ENCODE measurements around the gene TRAPPC3L. TPM values are rescaled to one million over a fixed set of nuclear protein-coding genes. Genes with fewer than 3 reads are reported as not detected.

TRAPPC3L gene
- total RNA-seq, 4 donors from 2014 or later: not detected

DNA sequence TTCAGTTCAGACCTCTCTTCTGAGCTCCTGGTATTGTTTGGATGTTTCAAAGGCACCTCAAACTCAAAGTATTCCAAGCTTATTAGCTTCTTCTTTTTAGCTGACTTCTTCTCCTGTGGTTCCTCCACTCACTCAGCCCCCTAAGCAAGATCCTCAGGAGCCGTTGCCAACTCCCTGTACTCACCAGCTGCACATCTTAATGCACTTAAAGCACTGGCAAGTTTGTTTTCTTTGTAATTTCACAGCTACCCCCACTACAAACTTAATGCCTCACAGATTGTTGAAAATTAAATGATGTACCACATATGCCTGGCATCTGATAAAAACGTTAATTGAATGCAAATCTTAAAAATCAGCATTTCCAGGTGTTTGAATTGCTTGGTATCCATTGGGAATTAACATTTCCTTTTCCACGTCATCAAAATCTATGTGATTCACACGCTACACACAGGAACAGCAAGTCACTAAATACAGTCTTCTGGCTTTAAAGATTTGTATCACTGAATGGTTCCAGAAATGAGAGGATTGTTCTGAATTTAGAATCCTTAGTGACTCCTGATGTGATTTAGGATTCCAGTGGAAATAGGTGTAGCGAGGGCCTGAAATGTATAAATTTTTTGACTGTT, 59.8 kb downstream of the TRAPPC3L start:
- in situ Hi-C loops (cut with MboI; ENCODE audit: low sequenced_read_pairs in 4 of 4): no loop called here
- no peak for DNase-seq
- intact Hi-C loops (cut with DNase I; ENCODE audit: low total_unique reads): no loop called here

DNA sequence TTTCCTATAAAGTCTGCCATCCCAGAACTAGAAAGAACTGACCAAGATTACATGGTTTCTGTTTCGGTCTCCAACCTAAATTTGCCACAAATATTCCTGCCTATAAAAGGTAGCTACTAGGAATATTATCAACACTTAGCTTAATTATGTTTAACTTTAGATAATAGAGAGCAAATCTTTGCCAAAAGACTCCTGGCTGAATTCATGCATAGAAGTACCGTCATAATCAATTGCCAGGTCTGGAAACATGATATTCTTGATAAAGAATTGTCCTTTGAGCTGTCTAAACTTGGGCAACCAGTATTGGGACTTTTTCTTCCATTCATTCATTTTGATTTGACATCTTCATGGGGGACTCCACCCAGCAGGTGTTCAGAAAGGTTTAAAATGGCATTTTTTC, 61.9 kb downstream of the TRAPPC3L start:
- no peak for ATAC-seq
- in situ Hi-C loops (cut with MboI; ENCODE audit: low sequenced_read_pairs in 4 of 4): no loop called here

More for the DNA sequence above, 59.8 kb downstream of the TRAPPC3L start:
- no peak overlapping the region for H3K4me3 ChIP-seq
- H3K27ac ChIP-seq: no peak overlapping the region
- TF ChIP-seq POLR2A (IDR thresholded peaks at IDR 0.05): no peak
- TF ChIP-seq, protein P1, sequence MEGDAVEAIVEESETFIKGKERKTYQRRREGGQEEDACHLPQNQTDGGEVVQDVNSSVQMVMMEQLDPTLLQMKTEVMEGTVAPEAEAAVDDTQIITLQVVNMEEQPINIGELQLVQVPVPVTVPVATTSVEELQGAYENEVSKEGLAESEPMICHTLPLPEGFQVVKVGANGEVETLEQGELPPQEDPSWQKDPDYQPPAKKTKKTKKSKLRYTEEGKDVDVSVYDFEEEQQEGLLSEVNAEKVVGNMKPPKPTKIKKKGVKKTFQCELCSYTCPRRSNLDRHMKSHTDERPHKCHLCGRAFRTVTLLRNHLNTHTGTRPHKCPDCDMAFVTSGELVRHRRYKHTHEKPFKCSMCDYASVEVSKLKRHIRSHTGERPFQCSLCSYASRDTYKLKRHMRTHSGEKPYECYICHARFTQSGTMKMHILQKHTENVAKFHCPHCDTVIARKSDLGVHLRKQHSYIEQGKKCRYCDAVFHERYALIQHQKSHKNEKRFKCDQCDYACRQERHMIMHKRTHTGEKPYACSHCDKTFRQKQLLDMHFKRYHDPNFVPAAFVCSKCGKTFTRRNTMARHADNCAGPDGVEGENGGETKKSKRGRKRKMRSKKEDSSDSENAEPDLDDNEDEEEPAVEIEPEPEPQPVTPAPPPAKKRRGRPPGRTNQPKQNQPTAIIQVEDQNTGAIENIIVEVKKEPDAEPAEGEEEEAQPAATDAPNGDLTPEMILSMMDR (IDR thresholded peaks at IDR 0.05 in 4 of 5, conservative IDR thresholded peaks at IDR 0.05 in 1 of 5): no peak
- H3K36me3 ChIP-seq: no peaks in the 10 kb centered on the region
- no peaks in the 10 kb centered on the region for H3K9me3 ChIP-seq
- H3K27me3 ChIP-seq: no peaks in the 10 kb centered on the region
- H3K4me1 ChIP-seq: no peaks in the 10 kb centered on the region
- ATAC-seq: no peak

DNA sequence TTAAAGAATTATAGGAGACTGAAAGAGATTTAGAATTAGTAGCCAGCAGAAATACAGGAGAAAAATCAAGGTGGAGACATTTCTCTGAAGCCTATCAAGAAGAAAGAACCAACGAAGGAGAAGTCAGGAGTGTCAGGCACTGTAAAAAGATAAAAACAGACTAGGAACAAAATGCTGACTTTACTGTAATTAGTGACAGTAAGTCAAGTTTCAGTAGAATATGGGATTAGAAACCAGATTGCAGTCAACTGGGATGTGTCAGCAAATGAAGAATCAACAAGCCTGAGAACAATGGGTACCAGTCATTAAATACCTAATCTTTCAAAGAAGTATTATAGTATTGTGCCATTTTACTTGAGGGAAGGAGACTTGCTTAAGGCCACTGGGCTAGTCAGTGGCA, 62.7 kb downstream of the TRAPPC3L start:
- no peak for DNase-seq
- TF ChIP-seq, protein P1 (IDR thresholded peaks at IDR 0.05 in 4 of 5, conservative IDR thresholded peaks at IDR 0.05 in 1 of 5): no peak
- TF ChIP-seq POLR2A (IDR thresholded peaks at IDR 0.05): no peak
- no peaks in the 10 kb centered on the region for H3K36me3 ChIP-seq
- no peaks in the 10 kb centered on the region for H3K9me3 ChIP-seq
- H3K4me1 ChIP-seq: no peaks in the 10 kb centered on the region
- no peak overlapping the region for H3K27ac ChIP-seq
- intact Hi-C loops (cut with DNase I; ENCODE audit: low total_unique reads) (no loop called here), in situ Hi-C loops (cut with MboI; ENCODE audit: low sequenced_read_pairs in 4 of 4) (no loop called here)
- no peak overlapping the region for H3K4me3 ChIP-seq
- no peak for ATAC-seq
- no peaks in the 10 kb centered on the region for H3K27me3 ChIP-seq

More for the DNA sequence above, 61.9 kb downstream of the TRAPPC3L start:
- no peak for DNase-seq
- TF ChIP-seq, protein P1 (IDR thresholded peaks at IDR 0.05 in 4 of 5, conservative IDR thresholded peaks at IDR 0.05 in 1 of 5): no peak
- TF ChIP-seq POLR2A (IDR thresholded peaks at IDR 0.05): no peak
- Histone ChIP-seq H3K9me3 (no peaks in the 10 kb centered on the region), H3K4me3 (no peak overlapping the region), H3K36me3 (no peaks in the 10 kb centered on the region), H3K27ac (no peak overlapping the region), H3K27me3 (no peaks in the 10 kb centered on the region), H3K4me1 (no peaks in the 10 kb centered on the region)
- intact Hi-C loops (cut with DNase I; ENCODE audit: low total_unique reads): no loop called here

DNA sequence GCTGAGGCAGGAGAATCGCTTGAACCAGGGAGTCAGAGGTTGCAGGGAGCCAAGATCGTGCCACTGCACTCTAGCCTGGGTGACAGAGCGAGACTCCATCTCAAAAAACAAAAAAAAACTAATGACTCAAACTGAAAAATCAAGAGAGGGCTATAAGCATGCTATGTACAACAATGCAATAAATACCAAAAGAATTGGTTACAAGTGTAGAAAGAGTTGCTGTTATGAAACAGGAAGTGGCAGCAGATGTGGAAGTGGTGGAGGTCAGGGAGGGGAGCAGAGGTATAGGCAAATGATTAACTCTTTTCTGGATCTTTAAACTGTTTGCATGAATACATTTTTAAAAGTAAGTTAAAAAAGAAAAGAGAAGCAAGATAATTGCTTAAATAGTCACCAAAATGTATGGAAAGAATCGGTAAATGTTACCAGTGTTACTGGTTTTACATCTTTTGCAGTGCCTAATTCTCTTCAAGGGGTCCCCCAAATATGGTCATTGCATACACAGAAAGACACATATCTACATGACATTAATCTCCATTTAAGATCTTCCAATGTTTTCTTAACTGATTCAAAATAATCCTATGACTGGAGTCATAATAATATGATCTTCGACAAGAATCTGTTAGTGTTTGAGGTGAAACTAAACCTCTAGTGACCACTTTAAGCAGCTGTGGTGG, 69.3 kb downstream of the TRAPPC3L start:
- Histone ChIP-seq H3K27me3 (no peaks in the 10 kb centered on the region), H3K9me3 (no peaks in the 10 kb centered on the region), H3K27ac (no peak overlapping the region), H3K4me1 (no peaks in the 10 kb centered on the region), H3K36me3 (no peaks in the 10 kb centered on the region), H3K4me3 (no peak overlapping the region)
- TF ChIP-seq POLR2A (IDR thresholded peaks at IDR 0.05): no peak
- TF ChIP-seq, protein P1 (IDR thresholded peaks at IDR 0.05 in 4 of 5, conservative IDR thresholded peaks at IDR 0.05 in 1 of 5): no peak
- in situ Hi-C loops (cut with MboI; ENCODE audit: low sequenced_read_pairs in 4 of 4) (no loop called here), intact Hi-C loops (cut with DNase I; ENCODE audit: low total_unique reads) (no loop called here)
- ATAC-seq (no peak), DNase-seq (no peak)

Measured in gastrocnemius medialis (tissue), 4 donors.